ENCODE data around the gene NR2E1.

The NR2E1 gene

GRCh38 chr6:108156180-108156937, 9.5 kb upstream of the NR2E1 start:
- DNase-seq, result no peak

- DNase-seq, result no peak
Measured at GRCh38 chr6:108156938-108157233, 8.9 kb upstream of the NR2E1 start.

DNA sequence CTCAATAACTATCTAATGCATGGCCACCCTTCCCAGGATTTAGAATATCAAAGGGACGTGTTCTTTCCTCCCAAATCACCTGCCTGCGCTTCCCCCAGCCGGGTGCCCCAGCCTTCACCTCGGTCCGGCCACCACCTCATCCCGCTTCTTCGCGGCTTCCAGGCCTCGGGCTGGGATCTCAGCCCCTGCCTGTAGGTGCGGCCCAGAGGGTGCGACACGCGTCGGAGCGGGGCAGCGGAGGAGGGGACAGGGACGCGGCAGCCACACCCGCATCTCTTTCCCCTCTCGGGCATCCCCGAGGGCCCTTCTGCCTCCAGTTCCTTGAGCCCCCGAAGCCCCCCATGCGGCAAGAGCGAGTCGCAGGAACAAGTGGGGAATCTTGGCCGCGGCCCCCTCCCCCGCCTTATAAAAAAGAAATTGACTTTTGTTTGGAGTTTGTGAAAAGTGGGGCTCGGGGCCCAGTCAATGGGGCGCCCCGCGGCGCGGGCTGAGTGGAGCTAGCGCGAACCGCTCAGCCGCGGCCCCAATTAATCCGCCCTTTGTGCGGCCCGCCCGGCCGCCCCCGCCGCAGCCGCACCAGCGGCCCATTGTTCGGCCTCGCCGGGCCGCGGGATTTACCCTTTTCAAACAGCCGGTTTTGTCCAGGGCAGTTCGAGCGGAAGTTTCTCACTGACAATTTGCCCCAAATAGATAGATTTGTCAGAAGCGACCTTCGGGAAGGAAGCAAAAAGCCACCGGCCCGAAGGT, 8.4 kb upstream of the NR2E1 start:
- no peak for DNase-seq

DNA sequence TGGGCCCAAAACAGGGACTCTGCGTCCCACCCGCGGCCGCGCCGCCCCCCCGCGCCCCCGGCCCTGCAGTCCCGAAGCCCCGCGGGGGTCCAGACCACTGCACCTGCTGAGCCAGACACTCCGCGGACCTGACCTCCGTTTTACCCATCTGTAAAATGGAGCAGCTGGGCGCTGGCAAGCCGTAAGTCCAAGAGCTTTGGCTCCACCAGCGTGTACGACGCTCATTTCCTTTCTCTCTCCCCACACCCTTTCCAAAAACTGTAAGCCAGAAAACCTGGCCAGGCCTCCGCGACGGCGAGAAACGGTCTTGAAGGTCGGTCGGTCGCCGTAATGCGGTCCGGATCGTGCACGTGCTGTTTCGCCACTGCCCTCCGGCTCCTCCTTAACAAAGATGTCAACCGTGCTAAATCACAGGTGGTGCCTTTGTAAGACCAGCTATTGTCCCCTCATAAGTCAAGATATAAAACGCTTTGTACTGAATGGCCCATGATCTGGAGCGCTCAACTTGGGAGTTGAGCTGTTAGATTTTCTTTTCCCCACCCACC, 7.8 kb upstream of the NR2E1 start:
- no peak for DNase-seq

GRCh38 chr6:108159981-108160380, 5.8 kb upstream of the NR2E1 start:
- DNase-seq, result no peak

GRCh38 chr6:108161724-108162282, 4.0 kb upstream of the NR2E1 start:
- DNase-seq, result no peak

GRCh38 chr6:108163267-108163643, 2.6 kb upstream of the NR2E1 start:
- no peak for DNase-seq

- no peak for DNase-seq
Measured at GRCh38 chr6:108163644-108164542, 1.9 kb upstream of the NR2E1 start.

DNA sequence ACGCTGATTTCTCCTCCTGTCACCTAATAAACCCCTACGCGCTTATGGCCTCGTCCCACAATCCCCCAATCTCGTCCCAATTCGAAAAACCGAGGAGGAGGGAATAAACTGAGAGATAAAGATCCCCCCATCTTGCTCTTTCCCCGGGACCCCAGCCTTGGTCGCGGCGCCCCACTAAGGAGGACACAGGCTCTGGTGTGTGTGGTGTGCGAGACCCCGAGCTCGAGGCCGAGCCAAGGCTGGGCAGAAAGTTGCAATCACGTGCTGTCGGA, 1.3 kb upstream of the NR2E1 start:
- DNase-seq, result no peak

GRCh38 chr6:108164815-108165706, 761 bp upstream of the NR2E1 start:
- DNase-seq, result no peak

- no peak for DNase-seq
Measured at GRCh38 chr6:108166664-108167448, 1.0 kb downstream of the NR2E1 start.

DNA sequence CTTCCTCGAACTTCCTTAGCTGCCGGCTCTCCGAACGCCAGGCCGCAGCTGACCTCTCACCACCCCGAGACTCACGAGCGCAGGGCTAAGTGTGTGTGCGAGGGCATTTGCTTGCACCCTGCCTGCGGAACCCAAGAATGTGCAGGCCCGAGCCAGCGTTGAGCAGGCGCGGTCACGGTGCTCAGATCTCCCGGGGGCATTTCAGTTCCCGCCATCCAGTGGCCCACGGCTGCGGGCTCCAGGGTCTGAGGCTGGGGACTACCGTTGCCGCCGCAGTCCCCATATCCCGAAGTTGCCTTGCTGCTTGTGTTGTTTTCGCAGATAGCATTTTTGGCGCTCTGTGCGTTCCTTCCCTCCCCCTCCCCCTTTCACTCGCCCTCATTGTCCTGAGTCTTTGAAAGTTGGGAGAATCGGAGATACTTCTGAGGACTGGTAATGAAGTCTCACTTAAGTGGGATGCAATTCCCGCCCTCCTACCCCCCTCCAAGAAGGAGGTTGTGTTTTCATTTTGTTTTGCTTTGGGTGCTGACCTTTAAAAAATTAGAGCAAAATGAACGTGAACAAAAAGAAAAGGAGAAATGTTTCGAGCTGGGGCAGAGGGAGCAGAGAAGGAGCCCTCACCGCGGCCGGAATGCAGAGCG, 1.7 kb downstream of the NR2E1 start:
- no peak for DNase-seq

DNA sequence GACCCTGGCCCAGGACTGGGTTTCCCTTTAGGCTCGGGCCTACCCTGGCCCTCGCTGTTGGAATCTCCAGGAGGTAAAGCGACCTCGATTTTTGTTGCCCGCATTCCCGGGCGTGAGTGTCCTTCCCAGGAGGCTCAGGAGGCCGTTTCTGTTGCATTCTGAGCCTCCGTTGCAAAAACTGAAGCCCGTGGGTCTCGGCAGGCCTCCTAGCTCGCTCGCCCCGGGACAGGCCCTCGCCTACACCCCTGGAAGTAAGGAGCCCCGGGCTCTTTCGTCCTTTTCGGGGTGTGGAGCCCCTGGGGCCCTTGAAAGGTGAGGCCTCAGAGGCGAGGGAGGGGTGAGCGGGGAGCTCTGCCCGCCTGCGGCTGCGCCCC, 2.3 kb downstream of the NR2E1 start:
- no peak for DNase-seq

- no peak for DNase-seq
Measured at GRCh38 chr6:108168501-108169463, 3.0 kb downstream of the NR2E1 start.

GRCh38 chr6:108169464-108170331, 3.9 kb downstream of the NR2E1 start:
- no peak for DNase-seq

DNA sequence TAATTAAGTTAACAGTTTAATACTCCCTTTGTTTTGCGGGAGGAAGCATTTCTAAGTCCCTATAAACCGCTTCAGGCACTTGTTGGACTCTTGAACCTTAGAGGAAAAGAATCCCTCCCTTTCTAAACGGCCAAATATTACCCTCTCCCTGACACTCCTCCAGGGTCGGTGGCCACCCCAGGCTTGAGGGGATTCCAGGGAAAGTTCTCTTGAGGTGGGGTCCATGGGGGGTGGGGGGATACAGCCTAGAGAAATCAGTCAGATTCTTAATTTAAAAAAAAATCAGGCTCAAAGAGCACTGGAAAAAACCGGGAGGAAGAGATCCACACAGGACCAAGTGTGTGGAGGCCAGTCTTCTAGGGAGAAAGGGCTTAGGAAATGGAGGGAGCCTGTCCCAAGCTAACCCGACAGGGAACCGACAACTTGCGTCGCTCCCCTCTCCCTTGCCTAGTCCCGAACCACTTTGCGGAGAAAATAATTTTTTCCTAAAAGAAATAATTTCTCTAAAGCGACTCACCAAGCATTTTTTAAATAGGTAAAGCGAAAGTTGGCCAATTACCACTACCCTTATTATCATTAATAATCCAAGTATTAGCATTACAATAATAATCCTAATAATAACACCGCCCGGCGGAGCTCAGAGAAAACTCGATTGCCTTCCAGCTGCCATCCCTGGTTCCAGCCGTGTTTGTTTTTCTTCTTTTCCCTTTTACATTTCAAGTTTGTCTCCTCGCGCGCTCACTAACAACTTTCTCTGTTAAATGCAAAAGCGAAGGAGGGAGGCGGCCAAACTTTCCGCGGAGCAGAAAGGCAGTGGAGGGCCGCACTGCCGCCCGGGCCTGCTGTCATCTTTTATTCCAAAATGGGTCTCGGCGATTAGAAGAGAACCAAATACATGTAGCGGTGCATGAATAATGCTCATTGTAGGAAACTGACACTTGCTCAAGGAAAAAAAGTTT, 4.8 kb downstream of the NR2E1 start:
- DNase-seq, result no peak

- DNase-seq, result no peak
Measured at GRCh38 chr6:108171291-108171917, 5.6 kb downstream of the NR2E1 start.

All from activated CD4-positive, alpha-beta T cell treated with anti-CD3 and anti-CD28 coated beads, Interleukin-10, Interleukin-2, amounts not matched to agents 100 ng/mL and 50 ng/mL, durations not matched to agents 16 hours and 8 hours (primary cell).